Mesothelial cell of epicardium (in vitro differentiated cells): ENCODE results near the gene TSEN2. TPM values are rescaled to one million over a fixed set of nuclear protein-coding genes. Genes with fewer than 3 reads are reported as not detected.
A peak's percentile ranks its signal among the peaks of the same experiment; 100 is the strongest.

Experiments used
- DNase-seq, 2 experiments: peaks; one replicate each; pipeline ENCODE4 v3.0.0; 2021; ENCODE audit warnings: low spot score in 2 of 2; ENCODE audit not compliant: unreplicated experiment in 2 of 2
- H3K27ac Mint-ChIP-seq: 2 replicates; pipeline ENCODE4 v1.8.0; 2021; ENCODE audit warnings: mixed read lengths
- H3K27me3 Mint-ChIP-seq: 2 replicates; pipeline ENCODE4 v1.8.0; 2021; ENCODE audit warnings: low read depth, mixed read lengths
- H3K36me3 Mint-ChIP-seq: 2 replicates; pipeline ENCODE4 v1.8.0; 2021; ENCODE audit warnings: mixed read lengths
- H3K4me1 Mint-ChIP-seq: 2 replicates; pipeline ENCODE4 v1.8.0; 2021; ENCODE audit warnings: mixed read lengths
- H3K4me3 Mint-ChIP-seq: 2 replicates; pipeline ENCODE4 v1.8.0; 2021; ENCODE audit warnings: mild to moderate bottlenecking, moderate library complexity, mixed read lengths
- H3K9me3 Mint-ChIP-seq: 2 replicates; pipeline ENCODE4 v1.8.0; 2021; ENCODE audit warnings: mixed read lengths
- CTCF ChIP-seq: fragments of 200-600 bp; sonication (generic); IDR thresholded peaks from one replicate; pipeline ENCODE4 v1.5.0; 2021; ENCODE audit warnings: antibody characterized with exemption; ENCODE audit not compliant: unreplicated experiment
- total RNA-seq: library from RNA; stranded (reverse); gene quantifications from 3 replicates; pipeline ENCODE4 v1.2.1, GENCODE V29; 2021

TSEN2 gene
- total RNA-seq, 1 donor from 2014 or later = 29.0 TPM

- Mint-ChIP-seq H3K36me3 (no peaks in the 10 kb centered on the region), H3K27ac (no peak overlapping the region), H3K4me1 (peaks cover 35% of the 10 kb centered on the region), H3K27me3 (no peaks in the 10 kb centered on the region), H3K4me3 (no peak overlapping the region), H3K9me3 (no peaks in the 10 kb centered on the region)
- TF ChIP-seq CTCF = no peak
- no peak for DNase-seq
Observed at GRCh38 chr3:12439161-12439940, 44.9 kb upstream of the TSEN2 start.

- peaks cover 40% of the 10 kb centered on the region for H3K4me1 Mint-ChIP-seq
- H3K36me3 Mint-ChIP-seq = no peaks in the 10 kb centered on the region
- no peak overlapping the region for H3K27ac Mint-ChIP-seq
- no peak for TF ChIP-seq CTCF
- H3K9me3 Mint-ChIP-seq = no peaks in the 10 kb centered on the region
- H3K27me3 Mint-ChIP-seq = no peaks in the 10 kb centered on the region
- no peak overlapping the region for H3K4me3 Mint-ChIP-seq
- DNase-seq = no peak
Observed at GRCh38 chr3:12440927-12441714, 43.2 kb upstream of the TSEN2 start.

GRCh38 chr3:12442654-12443501 lies 41.4 kb upstream of the TSEN2 start:
- TF ChIP-seq CTCF = no peak
- no peaks in the 10 kb centered on the region for H3K27me3 Mint-ChIP-seq
- peaks cover 31% of the 10 kb centered on the region for H3K4me1 Mint-ChIP-seq
- DNase-seq = no peak
- no peaks in the 10 kb centered on the region for H3K9me3 Mint-ChIP-seq
- no peaks in the 10 kb centered on the region for H3K36me3 Mint-ChIP-seq
- H3K27ac Mint-ChIP-seq = peak overlapping the region; percentile 15
- H3K4me3 Mint-ChIP-seq = no peak overlapping the region

- Mint-ChIP-seq H3K27ac (peak overlapping the region; percentile 93), H3K9me3 (no peaks in the 10 kb centered on the region), H3K36me3 (no peaks in the 10 kb centered on the region), H3K4me1 (peaks cover 31% of the 10 kb centered on the region), H3K4me3 (no peak overlapping the region), H3K27me3 (no peaks in the 10 kb centered on the region)
- TF ChIP-seq CTCF = no peak
- DNase-seq = no peak
Observed at GRCh38 chr3:12443781-12444522, 40.3 kb upstream of the TSEN2 start.
